K562 (cell line): ENCODE data around the gene CCDC137. TPM values are rescaled to one million over a fixed set of nuclear protein-coding genes. Genes with fewer than 3 reads are reported as not detected.

Experiments used
- ATAC-seq: fragments of 200-7000 bp; cut with Tn5 transposase; 3 replicates; pipeline ENCODE4 v1.9.1; 2020; ENCODE audit warnings: moderate library complexity
- BruUV-seq: library from RNA; stranded (reverse); fragments of 400-500 nt; replicated peaks from 2 replicates; lab custom pipeline; 2021; lab: Mats Ljungman, UMichigan
- CTCF ChIA-PET: fragments of 300-600 bp; formaldehyde crosslinking; extraction: SDS; loops from one replicate; lab custom pipeline; 2021; ENCODE audit warnings: low intra/inter-chr PET ratio; lab: Yijun Ruan, JAX
- POLR2A ChIA-PET: fragments of 300-600, 350-650 bp; sonication (Branson Sonifier 250); formaldehyde crosslinking; extraction: SDS; loops from one replicate; lab custom pipeline; 2021; ENCODE audit warnings: antibody characterized with exemption, inconsistent platforms; lab: Yijun Ruan, JAX
- DNase-seq, 4 experiments: peaks; one replicate each; pipeline versions ENCODE4 v3.0.0 to v3.0.0-alpha.2; 2011 to 2018; ENCODE audit warnings: low spot score in 3 of 4, mixed read lengths in 3 of 4; ENCODE audit errors: extremely low read depth in 1 of 4
- FAIRE-seq: peaks from 2 replicates; lab custom pipeline; 2011; peaks lifted over from hg19 to GRCh38; lab: Jason Lieb, UNC
- H2AFZ ChIP-seq: 2 replicates; pipeline ENCODE4 v1.6.0; 2011; ENCODE audit warnings: low read depth, low read length, control low read depth, inconsistent platforms
- H3K27ac ChIP-seq: fragments of 200-600 bp; 3 replicates; pipeline ENCODE4 v1.8.0; 2011; ENCODE audit warnings: low read depth, mild to moderate bottlenecking, control low read depth, inconsistent platforms, low read length, moderate library complexity, mixed read lengths; ENCODE audit errors: extremely low read depth
- H3K27me3 ChIP-seq, 2 experiments: fragments of 300-600 bp in 1 of 2; 2 replicates in 1 of 2; 3 replicates in 1 of 2; pipeline versions ENCODE4 v1.6.0 to v1.8.0; 2011; ENCODE audit warnings: inconsistent platforms in 2 of 2, low read length in 2 of 2, mild to moderate bottlenecking in 1 of 2, mixed read lengths in 1 of 2, moderate library complexity in 1 of 2; ENCODE audit not compliant: control insufficient read depth in 2 of 2, insufficient read depth in 2 of 2
- H3K36me3 ChIP-seq: fragments of 300-600 bp; 3 replicates; pipeline ENCODE4 v1.8.0; 2011; ENCODE audit warnings: mild to moderate bottlenecking, low read length, inconsistent platforms; ENCODE audit not compliant: control insufficient read depth, insufficient read depth
- H3K4me1 ChIP-seq, 2 experiments: fragments of 200-600 bp in 1 of 2; replicated peaks in 1 of 2; 2 replicates in 1 of 2; 3 replicates in 1 of 2; pipeline versions ENCODE4 v1.5.1 to v1.8.0; 2011; ENCODE audit warnings: inconsistent platforms in 2 of 2, low read length in 2 of 2, mild to moderate bottlenecking in 1 of 2, mixed read lengths in 1 of 2, moderate library complexity in 1 of 2; ENCODE audit not compliant: control insufficient read depth in 2 of 2, insufficient read depth in 2 of 2
- H3K4me2 ChIP-seq: 2 replicates; pipeline ENCODE4 v1.6.1; 2011; ENCODE audit warnings: low read length, control low read depth, inconsistent platforms, mixed read lengths; ENCODE audit not compliant: insufficient read depth
- H3K4me3 ChIP-seq: fragments of 200-600 bp; sonication (generic), shearing (Covaris generic); 2 replicates; pipeline ENCODE4 v1.5.1; 2016; ENCODE audit warnings: control low read depth, inconsistent platforms
- H3K79me2 ChIP-seq: fragments of 200-600 bp; 3 replicates; pipeline ENCODE4 v1.8.0; 2011; ENCODE audit warnings: low read length, inconsistent platforms; ENCODE audit not compliant: control insufficient read depth, insufficient read depth
- H3K9ac ChIP-seq, 2 experiments: 2 replicates each; pipeline versions ENCODE4 v1.6.0 to v1.6.1; 2011; ENCODE audit warnings: low read depth in 2 of 2, low read length in 2 of 2, control low read depth in 1 of 2, inconsistent platforms in 1 of 2, mild to moderate bottlenecking in 1 of 2, mixed read lengths in 1 of 2; ENCODE audit not compliant: insufficient read depth in 1 of 2
- H3K9me1 ChIP-seq: one replicate; pipeline ENCODE4 v1.6.0; 2011; ENCODE audit warnings: inconsistent platforms, mild to moderate bottlenecking, low read length, moderate library complexity; ENCODE audit not compliant: control insufficient read depth, insufficient read depth
- H3K9me3 ChIP-seq: replicated peaks from 2 replicates; pipeline ENCODE4 v1.5.1; 2011; ENCODE audit warnings: low read depth, low read length, inconsistent platforms; ENCODE audit not compliant: control insufficient read depth, insufficient read depth
- H4K20me1 ChIP-seq: replicated peaks from 2 replicates; pipeline ENCODE4 v1.6.1; 2011; ENCODE audit warnings: low read length, inconsistent platforms, mixed read lengths; ENCODE audit not compliant: control insufficient read depth, insufficient read depth
- NELFE ChIP-seq: IDR thresholded peaks from 2 replicates; pipeline ENCODE4 v1.6.1; 2011; ENCODE audit warnings: mild to moderate bottlenecking; ENCODE audit not compliant: insufficient read depth, insufficient read length
- PKNOX1 ChIP-seq: fragments of 450-650 bp; IDR thresholded peaks from 2 replicates; pipeline ENCODE4 v1.6.1; 2016
- PRDM10 ChIP-seq: fragments of 450-650 bp; IDR thresholded peaks from 2 replicates; pipeline ENCODE4 v1.6.1; 2018; ENCODE audit not compliant: partially characterized antibody
- RCOR1 ChIP-seq, 2 experiments: IDR thresholded peaks; 2 replicates each; pipeline ENCODE4 v1.6.1; 2012; ENCODE audit warnings: low read depth in 2 of 2, low read length in 2 of 2, borderline replicate concordance in 1 of 2, improper control_type of control experiment in 1 of 2
- SMAD2 ChIP-seq: fragments of 150-350 bp; IDR thresholded peaks from 2 replicates; pipeline ENCODE4 v1.6.1; 2014; ENCODE audit warnings: low read depth, mild to moderate bottlenecking, low read length
- SMAD4 ChIP-seq: fragments of 250-450 bp; sonication (Bioruptor Pico); conservative IDR thresholded peaks from 2 replicates; pipeline ENCODE4 v1.8.0; 2021; ENCODE audit warnings: inconsistent platforms, mild to moderate bottlenecking, moderate library complexity
- SPI1 ChIP-seq: IDR thresholded peaks from 2 replicates; pipeline ENCODE4 v1.6.1; 2011; ENCODE audit warnings: low read depth, low read length, control low read depth, borderline replicate concordance
- SREBF2 ChIP-seq: sonication (generic); formaldehyde crosslinking; IDR thresholded peaks from 2 replicates; pipeline ENCODE4 v1.4.0; 2020; ENCODE audit warnings: mild to moderate bottlenecking, missing genetic modification reagents
- TRIM28 ChIP-seq: fragments of 450-650 bp; IDR thresholded peaks from 2 replicates; pipeline ENCODE4 v1.6.1; 2017
- YBX1 ChIP-seq: fragments of 450-650 bp; IDR thresholded peaks from 2 replicates; pipeline ENCODE4 v1.7.1; 2016; ENCODE audit warnings: mild to moderate bottlenecking
- ZNF584 ChIP-seq: fragments of 200-800 bp; sonication (Bioruptor generic); IDR thresholded peaks from 2 replicates; pipeline ENCODE4 v1.6.1; 2016; ENCODE audit warnings: low read depth, mild to moderate bottlenecking, missing genetic modification characterization, missing compliant biosample characterization
- ZNF586 ChIP-seq: fragments of 450-650 bp; formaldehyde crosslinking; conservative IDR thresholded peaks from 2 replicates; pipeline ENCODE4 v1.4.0; 2020; ENCODE audit warnings: mild to moderate bottlenecking, moderate library complexity
- WGBS: fragments of 100-300 bp; shearing (Covaris generic); methylation state at CpG from one replicate; pipeline ENCODE4 v1.1.6; 2016; ENCODE audit warnings: low coverage, mixed read lengths; ENCODE audit not compliant: insufficient coverage; ENCODE audit errors: missing lambda C conversion rate; 5-methylcytosine and 5-hydroxymethylcytosine counted together
- in situ Hi-C: fragments of 300-500 bp; cut with MboI; formaldehyde crosslinking; loops from 4 replicates; pipeline ENCODE4 v1.15.0; 2018; ENCODE audit warnings: inconsistent platforms, mixed read lengths
- intact Hi-C: fragments of 100-400 bp; cut with micrococcal nuclease; formaldehyde crosslinking; loops from 2 replicates; pipeline ENCODE4 v1.14.2; 2022
- polyA plus RNA-seq, 8 experiments: library from polyadenylated mRNA; depleted of rRNA in 4 of 8; stranded (reverse) in 5 of 8; unstranded in 3 of 8; fragments of >200 nt; fragmentation: Nextera tagmentation in 2 of 8; fragmentation: Illumina TruSeq in 1 of 8; extraction: Ambion mirVana in 2 of 8; extraction: Trizol in 1 of 8; gene quantifications; 2 replicates each; pipeline versions ENCODE4 v1.2.1 to v1.2.3, GENCODE V29; 2011 to 2014; ENCODE audit warnings: inconsistent platforms in 1 of 8, missing spikeins in 1 of 8
- total RNA-seq, 7 experiments: library from RNA; depleted of rRNA in 6 of 7; stranded (reverse); fragments of >200 nt in 6 of 7; fragmentation: Illumina TruSeq in 2 of 7; extraction: Trizol in 2 of 7; gene quantifications; 2 replicates each; pipeline versions ENCODE4 v1.2.1 to v1.2.3, GENCODE V29; 2011 to 2021; ENCODE audit warnings: low replicate concordance in 1 of 7
- TF ChIP-seq, protein P1 (sequence below), 2 experiments: fragments of 450-650 bp; IDR thresholded peaks; 2 replicates each; pipeline ENCODE4 v1.6.1; 2016
- TF ChIP-seq, protein P2 (sequence below): sonication (generic); formaldehyde crosslinking; IDR thresholded peaks from 2 replicates; pipeline ENCODE4 v1.8.0; 2022; ENCODE audit warnings: mild to moderate bottlenecking, missing genetic modification reagents

Gene CCDC137
- total and polyA plus RNA-seq, 9 of the 15 experiments (the other 6 are each of a cell fraction or from before 2014, with no cell fraction given): 2.3 to 68.1 (median 38.3) TPM

- Histone ChIP-seq H3K4me1 (peaks cover 29 to 43% of the 10 kb centered on the region in 2 experiments), H3K27me3 (no peaks in the 10 kb centered on the region), H3K9me3 (no peaks in the 10 kb centered on the region), H3K9me1 (no peaks in the 10 kb centered on the region), H3K9ac (no peak overlapping the region), H3K36me3 (peaks cover 17% of the 10 kb centered on the region; the same call in 1 of the 3 replicates), H3K27ac (no peak overlapping the region), H3K79me2 (peaks cover 30% of the 10 kb centered on the region), H3K4me3 (no peak overlapping the region), H4K20me1 (no peaks in the 10 kb centered on the region), H3K4me2 (no peak overlapping the region), H2AFZ (no peak overlapping the region; the same call in 1 of the 2 replicates)
- ChIA-PET CTCF (no interaction called here), POLR2A (interaction anchor here (0.6 to 2.3 kb wide), 7 partner anchors 13 to 1189 kb away, joined by 3 to 8 read pairs (median 3); partner anchors contain the start of genes ARL16 and HGS)
- WGBS: 90% methylated on average over 4 of the region's 4 CpGs
- DNase-seq: no peak
- in situ Hi-C loops: no loop called here
- no peak for FAIRE-seq
- BruUV-seq: no TSS peak
- ATAC-seq: no peak
- intact Hi-C loops: no loop called here
- no peak for TF ChIP-seq TRIM28
- TF ChIP-seq, protein P1, sequence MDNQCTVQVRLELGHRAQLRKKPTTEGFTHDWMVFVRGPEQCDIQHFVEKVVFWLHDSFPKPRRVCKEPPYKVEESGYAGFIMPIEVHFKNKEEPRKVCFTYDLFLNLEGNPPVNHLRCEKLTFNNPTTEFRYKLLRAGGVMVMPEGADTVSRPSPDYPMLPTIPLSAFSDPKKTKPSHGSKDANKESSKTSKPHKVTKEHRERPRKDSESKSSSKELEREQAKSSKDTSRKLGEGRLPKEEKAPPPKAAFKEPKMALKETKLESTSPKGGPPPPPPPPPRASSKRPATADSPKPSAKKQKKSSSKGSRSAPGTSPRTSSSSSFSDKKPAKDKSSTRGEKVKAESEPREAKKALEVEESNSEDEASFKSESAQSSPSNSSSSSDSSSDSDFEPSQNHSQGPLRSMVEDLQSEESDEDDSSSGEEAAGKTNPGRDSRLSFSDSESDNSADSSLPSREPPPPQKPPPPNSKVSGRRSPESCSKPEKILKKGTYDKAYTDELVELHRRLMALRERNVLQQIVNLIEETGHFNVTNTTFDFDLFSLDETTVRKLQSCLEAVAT (IDR thresholded peaks at IDR 0.05): no peak
- TF ChIP-seq ZNF586 (CRISPR knock-in tag): no peak
- TF ChIP-seq, protein P2, sequence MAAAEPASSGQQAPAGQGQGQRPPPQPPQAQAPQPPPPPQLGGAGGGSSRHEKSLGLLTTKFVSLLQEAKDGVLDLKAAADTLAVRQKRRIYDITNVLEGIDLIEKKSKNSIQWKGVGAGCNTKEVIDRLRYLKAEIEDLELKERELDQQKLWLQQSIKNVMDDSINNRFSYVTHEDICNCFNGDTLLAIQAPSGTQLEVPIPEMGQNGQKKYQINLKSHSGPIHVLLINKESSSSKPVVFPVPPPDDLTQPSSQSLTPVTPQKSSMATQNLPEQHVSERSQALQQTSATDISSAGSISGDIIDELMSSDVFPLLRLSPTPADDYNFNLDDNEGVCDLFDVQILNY: no peak
- TF ChIP-seq SREBF2 (CRISPR knock-in tag): no peak
- TF ChIP-seq ZNF584 (CRISPR knock-in tag): no peak
- no peak for TF ChIP-seq PRDM10
- no peak for TF ChIP-seq SMAD2
- no peak for TF ChIP-seq RCOR1 (IDR thresholded peaks at IDR 0.05; ENCODE audit: borderline replicate concordance in 1 of 2, low read depth in 2 of 2, low read length in 2 of 2)
- no peak for TF ChIP-seq YBX1
- no peak for TF ChIP-seq SMAD4 (CRISPR knock-in tag)
- no peak for TF ChIP-seq PKNOX1
- no peak for TF ChIP-seq NELFE
- no peak for TF ChIP-seq SPI1
Observed at GRCh38 chr17:81662002-81662401, 4.5 kb upstream of the CCDC137 start.
